HG02870 (cell line): ENCODE data around the gene ATF5.

Experiments
- ATAC-seq: cut with Tn5 transposase; IDR thresholded peaks from one replicate; pipeline ENCODE4 v1.9.1; 2021; ENCODE audit warnings: mild to moderate bottlenecking, moderate library complexity; ENCODE audit not compliant: unreplicated experiment

Gene ATF5

GRCh38 chr19:49894011-49894664, 34.9 kb upstream of the ATF5 start:
- no peak for ATAC-seq

DNA sequence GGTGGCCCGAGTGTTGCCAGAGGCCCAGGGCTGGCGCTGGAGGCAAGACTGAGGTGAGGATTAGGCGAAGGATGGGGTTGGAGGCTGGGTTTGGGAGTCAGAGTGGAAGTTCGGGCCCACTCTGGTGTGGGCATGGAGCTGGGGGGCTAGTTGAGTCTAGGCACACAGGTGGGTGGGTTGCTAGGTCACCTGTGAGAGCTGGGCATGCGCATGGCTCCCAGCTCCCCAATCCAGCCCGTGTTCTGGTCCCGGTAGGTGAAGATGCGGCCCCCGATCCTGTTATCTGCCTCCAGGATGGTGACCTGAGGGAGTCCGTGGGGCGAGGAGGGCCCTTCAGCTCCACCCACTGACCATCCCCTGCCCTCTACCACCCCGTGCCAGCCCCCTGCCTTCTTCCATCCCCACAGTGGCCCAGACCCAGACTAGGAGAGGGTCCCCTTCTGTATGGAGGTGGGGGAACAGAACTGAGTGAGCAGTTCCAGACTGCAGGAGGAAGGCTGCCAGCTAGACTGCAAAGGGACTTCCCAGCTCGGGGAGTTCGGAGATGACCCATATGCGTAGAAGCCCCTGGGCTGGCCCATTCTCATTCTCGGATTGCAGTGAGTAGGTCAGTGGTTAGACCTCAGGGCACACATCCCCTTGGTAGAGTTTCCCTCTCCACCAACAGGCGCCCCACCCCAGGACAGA, 34.0 kb upstream of the ATF5 start:
- no peak for ATAC-seq

DNA sequence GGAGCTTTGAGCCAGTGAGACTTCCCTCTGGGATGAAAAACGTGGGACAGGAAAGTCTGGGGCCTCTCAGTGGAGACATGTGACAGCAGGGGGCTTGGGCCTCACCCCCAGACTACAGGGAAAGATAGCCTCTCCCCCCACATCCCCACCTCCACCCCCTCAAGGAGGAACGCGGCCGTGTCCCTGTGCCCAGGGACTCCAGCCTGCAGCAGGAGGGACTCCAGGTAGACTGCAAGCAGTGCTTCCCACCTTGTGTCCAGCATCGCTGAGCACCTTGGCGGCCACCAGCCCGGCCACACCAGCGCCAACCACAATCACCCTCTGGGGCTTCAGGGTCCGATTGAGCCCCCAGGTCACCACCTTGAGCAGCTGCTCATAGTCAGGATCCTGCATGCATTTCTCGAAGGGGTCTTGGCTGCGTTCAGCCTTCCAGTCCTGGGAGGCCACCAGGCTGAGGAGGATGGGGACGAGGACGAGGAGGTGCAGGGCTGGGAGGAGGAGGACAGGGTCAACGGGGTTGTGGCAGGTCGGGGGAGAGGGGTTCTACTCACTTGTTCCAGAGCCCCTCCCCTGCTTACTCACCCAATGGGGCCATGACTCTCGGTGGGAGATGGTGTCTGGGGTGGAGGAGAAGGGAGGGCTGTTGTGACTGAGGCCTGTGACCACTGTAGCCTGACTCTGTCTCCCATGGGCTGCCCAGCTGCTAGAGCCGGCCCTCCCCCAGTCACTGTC, 33.3 kb upstream of the ATF5 start:
- ATAC-seq, result no peak

GRCh38 chr19:49896863-49897621, 32.0 kb upstream of the ATF5 start, which contains the start of gene IL4I1:
Gene IL4I1, minus strand, starts transcription at chr19:49896887. Its CDS starts 727 bp downstream, at chr19:49896160.
- ATAC-seq, result peak; percentile 32

GRCh38 chr19:49904136-49904535, 24.9 kb upstream of the ATF5 start:
- no peak for ATAC-seq

DNA sequence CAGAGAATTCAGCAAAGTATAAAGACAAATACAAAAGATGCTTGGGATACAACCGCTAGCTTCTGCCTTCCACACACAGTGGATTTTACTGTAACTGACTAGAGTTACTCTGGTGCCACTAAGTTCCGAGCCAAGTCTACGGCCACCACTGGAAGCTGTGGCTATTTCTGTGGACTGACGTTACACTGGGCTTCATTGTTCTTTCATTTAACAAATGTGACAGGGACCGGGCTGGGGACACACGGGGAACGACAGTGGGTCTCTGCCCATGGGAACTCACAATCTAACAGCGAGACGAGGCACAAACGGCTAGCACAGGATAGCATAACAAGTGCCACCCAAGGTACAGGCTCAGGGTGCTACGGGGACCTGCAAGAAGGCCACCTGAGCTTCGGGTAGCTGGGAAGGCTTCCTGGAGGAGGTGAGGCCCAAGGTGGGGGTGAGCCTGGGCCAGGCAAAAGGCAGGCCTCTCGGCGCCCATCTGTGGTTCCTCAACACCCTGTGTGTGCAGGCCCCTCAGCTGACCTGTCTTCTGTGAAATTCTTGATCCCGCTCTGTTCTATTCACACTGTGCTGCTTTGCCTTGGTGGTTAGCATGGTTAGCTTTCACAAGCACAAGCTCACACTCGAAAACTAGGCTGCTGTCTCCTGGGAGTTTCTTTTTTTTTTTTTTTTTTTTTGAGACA, 22.0 kb upstream of the ATF5 start:
- no peak for ATAC-seq

GRCh38 chr19:49907745-49908446, 21.1 kb upstream of the ATF5 start:
- ATAC-seq, result no peak

DNA sequence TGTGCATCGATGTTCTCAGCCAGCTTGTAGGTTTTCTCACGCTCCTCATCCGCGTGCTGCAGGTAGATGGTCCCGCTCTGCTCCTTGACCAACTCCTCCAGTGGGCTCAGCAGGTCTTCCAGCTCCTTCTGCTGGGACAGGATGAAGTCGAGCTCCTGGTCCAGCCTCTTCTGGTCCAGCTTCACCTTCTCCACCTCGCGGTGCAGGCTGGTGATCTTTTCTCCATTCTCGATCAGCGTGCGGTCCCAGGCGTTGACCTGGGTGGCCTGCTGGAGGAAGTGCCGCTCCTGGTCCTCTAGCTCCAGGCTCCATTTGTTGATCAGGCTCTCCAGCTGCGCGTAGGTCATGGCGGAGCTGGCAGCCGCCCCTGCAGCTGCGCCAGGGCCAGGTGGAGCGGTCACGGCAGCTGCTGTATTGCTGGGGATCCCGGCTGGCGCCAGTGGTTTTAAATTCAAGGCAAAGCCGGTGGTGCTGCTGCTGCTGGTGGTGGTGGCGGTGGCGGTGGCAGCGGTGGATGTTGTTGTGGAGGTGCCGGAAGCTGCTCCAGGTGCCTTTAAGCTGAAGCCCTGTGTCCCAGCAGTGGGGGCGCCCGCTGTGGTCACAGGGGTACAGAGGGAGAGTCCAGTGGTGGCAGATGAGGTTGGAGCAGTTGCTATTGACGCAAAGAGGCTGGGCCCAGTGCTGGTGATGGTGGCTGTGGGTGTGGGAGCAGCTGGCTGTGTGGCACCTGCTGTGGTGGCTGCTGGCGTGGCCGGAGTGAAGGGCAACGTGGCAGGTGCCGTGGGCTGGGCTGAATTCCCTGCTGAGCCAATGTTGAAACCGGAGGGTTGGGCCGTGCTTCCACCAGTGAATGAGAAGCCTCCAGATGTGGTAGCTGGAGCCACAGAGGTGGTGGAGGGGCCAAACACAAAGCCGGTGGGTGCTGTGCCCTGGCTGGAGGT, 20.3 kb upstream of the ATF5 start:
- no peak for ATAC-seq

DNA sequence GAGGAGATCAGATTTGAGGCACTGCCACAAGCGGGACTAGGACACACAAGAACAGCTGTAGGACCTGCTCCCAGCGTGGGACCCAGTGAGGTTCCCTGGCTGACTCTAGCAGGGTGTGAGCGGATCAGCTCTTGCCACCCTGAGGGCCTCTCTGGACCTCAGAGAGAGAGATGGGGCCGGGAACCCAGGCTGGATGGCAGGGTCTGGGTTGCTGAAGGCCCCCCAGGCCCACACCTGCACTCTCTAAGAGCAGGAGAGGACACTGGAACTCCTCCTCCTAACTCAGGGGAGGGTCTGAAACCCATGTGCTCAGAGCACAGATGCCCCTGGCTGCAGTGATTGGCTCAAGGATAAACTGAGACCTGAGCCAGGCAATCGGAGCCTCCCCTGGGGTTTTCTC, 18.8 kb upstream of the ATF5 start:
- no peak for ATAC-seq

DNA sequence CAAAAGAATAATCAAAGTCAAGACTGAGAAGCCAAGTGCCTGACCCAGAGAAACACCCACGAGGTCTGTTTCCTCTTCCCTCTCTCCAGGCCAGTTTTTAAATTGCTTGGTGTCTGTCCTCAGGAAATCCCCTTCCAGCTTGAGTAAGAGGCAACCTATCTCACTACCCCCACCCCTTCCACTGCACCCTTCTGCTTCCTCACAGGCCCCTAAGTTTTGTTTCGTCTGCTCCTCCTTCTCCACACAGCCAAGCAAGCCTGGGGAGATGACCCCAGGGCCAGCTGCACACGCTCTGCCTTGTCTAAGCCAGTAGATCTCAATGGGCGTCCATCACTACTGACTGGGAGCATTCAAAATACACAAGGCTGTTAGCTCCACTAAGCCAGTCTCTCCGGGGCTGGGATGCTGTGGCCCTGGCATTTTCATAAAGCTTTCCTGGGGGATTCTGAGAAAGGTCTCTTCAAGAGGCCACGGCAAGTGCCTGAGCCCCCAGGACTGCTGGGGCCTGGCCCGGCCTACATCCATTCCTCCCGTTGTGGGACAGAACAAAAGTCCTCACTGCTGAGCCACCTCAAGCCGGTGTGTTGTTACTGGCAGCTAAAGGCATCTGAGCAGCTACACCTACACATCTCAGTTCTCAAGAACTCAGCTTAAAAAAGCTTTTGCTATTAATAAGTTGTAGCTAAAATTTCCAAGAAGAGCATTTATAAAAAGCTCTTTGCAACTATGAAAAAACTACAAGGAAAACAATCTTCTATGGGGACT, 17.4 kb upstream of the ATF5 start:
- ATAC-seq, result no peak

DNA sequence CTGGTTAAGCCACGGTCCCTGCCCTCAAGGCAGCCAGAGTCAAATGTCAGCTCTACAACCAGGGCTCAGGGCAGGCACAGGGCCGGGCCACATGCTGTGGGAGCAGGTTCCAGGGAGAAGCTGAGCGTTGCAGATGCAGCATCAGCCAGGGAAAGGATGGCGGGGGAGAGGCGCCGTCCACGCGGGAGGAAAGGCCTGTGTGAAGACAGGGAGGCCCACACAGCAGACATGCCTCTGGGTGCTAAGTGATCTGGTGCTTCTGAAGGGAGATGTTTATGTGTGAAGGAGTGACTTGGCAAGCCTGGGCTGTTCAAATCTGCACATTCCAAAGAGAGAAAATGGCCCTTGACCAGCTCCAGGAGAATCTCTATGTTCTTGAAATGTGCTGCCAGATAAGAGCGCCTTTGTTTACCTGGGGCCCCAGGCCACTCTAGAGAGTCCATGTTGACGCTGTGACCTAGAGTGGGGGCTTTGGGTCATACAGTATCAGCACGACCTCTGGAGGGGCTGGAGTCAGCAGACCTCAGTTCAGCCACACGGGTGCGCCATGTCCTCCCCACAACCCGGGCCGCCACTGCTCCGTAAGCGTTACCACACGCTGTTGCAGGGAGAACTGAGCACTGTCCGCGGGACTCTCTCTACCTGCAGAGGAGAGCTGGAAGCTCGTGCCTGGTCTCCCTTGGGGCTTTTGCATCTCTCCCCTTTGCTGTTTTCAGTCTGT, 15.9 kb upstream of the ATF5 start:
- ATAC-seq, result no peak

DNA sequence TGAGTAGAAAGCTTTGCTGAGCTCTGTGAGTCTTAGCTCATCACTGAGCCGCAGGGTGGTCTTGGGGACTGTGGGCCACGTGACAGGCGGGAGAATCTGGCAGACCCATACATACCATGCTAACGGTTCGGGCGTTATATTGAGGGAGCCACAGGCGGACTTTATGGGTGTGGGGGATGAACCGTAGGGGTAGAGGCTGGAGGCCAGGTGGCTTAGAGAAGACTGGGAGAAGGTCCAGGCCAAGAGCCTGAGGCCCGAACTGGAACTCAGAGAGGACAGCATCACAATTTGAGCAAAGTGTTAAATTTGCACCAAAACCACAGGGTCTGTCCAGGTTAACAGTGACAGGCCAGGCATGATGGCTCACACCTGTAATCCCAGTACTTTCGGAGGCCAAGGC, 15.3 kb upstream of the ATF5 start:
- ATAC-seq, result no peak

GRCh38 chr19:49915271-49915670, 13.7 kb upstream of the ATF5 start:
- ATAC-seq, result no peak

GRCh38 chr19:49916839-49917733, 11.9 kb upstream of the ATF5 start:
- ATAC-seq, result no peak

DNA sequence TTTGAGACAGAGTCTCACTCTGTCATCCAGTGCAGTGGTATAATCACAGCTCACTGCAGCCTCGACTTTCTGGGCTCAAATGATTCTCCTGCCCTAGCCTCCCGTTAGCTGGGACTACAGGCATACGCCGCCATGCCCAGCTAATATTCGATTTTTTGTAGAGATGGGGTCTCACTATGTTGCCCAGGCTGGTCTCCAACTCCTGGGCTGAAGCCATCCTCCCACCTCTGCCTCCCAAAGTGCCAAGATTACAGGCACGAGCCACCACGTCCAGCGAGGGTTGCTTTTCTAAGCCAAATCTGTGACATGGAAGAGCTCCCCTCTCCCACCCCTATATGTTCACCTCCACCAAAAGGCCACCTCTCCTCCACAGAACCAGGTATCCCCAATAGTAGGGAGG, 10.9 kb upstream of the ATF5 start:
- ATAC-seq, result no peak

- peak; percentile 47 for ATAC-seq
Observed at GRCh38 chr19:49920624-49921363, 8.2 kb upstream of the ATF5 start.
